CD4-positive, alpha-beta T cell treated with Interleukin-4 for 1 hour (primary cell): Measurements from ENCODE around the gene CDH26.

ENCODE experiments used
- DNase-seq, 2 donors: peaks; one replicate each; pipeline ENCODE4 v3.0.0-alpha.2; 2020 to 2022

The CDH26 gene

DNA sequence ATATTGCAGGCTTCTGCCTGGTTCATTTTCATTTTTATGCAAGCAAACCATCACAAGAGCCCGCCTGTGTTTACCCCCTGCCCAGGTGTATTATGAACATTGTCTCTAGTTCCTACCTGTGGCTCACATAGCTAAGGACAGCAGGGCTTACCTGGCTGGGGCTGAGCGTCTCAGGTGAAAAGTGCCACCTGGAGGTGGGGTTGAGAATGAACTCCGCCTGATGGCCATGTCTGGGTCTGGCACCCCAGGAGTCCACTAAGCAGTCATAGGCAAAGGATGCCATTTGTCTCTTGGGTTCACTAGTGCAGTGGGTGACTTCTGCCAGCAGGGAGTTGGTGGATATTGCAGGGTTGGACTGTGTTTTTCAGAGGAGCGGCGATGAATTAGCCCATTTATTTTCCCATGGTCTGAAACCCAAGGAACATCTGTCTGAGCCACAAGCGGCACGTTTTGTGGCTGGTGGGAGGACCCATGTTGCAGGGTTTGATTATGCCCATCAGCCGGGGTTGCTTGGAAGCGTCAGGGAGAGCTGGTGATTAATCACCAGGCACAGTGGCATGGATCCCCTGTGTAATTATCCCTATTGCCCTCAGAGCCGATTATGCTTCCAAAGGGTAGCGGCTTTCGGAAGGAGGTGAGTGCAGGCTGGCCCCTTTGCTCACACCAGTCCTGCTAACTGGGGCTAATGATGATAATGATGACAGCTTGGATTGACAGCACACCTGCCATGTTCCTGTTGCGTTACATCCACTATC is 92.1 kb downstream of the CDH26 start:
- peak in 1 of 2 donors; percentile 10 for DNase-seq

DNA sequence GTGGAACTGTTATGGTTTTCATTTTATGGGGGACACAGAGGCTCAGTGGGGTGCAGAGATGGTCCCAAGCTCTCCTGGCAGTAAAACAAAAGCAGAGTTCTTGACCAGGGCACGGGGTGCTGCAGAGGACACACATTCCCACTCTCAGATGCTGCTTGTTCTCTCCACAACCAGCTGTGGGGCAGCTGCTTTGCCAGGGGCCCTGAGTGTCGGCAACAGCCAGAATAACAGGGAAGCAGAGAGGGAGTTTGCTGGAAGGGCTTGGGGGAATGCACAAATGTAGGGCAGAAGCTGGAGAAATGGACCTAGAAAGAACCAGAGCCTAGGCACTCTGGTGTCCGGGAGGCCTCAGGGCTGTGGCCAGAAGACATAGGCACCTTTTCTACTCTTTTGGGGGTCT is 93.7 kb downstream of the CDH26 start:
- DNase-seq, result no peak

DNA sequence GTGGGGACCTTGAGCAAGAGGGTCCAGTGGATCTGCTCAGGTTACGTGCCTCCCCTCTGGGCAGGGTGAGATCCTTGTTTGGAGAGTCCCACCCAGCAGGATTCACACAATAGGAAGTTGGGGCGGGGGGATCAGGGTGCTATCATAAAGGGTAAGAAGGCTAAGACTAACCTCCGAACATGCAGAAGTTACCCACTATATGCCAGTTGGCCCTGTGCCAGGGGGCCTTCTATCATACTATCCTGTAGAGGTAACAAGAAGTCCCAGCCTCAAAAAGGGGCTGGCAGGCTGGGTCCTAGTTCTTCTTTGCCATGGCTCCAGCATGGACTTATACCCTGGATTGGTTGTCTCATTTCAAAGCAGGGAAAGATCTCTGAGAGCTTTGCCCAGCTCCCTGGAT is 94.1 kb downstream of the CDH26 start:
- DNase-seq, result no peak

DNA sequence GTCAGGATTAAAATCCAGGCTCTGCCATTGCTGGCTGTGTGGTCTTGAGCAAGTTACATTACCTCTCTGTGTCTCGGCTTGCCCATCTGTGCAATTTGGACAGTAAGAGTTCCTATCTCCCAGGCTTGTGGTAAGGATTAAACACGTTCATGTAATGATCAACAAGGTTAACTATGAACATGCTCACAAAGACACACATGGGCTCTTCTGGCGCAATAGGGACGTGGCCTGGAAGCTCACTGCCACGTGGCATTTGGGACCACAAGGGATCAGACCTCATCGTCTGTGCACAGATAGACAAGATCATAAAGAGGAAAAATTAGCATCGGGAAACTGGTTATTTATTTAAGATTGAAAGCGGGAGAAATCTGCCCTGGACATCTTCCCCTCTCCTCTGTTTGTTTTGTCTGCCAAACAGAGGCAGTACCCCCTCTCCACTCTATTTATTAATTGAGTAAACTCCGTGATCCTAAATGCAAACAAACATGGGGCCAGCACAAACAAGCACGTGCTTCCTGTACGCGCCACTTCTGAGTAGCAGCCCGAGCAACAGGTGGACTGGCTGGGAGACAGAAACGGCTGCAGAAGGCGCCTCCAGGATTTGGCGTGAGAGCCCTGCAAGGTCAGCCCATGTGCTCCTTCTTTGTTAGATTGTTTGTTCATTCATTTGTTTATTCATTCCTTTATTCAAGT is 95.0 kb downstream of the CDH26 start:
- DNase-seq, result no peak

DNA sequence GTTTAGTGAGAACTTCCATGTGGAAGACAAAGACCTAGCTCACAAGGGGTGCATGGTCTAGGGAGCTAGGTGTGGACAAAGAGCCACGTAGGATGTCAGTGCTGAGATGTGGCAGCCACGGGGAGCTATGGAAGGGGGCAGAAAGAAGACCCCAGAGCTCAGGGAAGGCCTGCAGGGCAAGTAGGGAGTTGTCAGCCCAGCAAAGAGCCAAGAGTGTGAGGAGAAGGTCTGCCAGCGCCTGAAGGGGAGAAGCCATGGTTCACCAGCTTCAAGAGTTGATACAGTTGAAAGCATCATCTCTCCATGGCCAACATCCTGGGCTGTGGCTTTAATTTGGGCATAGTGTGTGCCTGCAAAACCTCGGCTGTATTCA is 95.6 kb downstream of the CDH26 start:
- no peak for DNase-seq

DNA sequence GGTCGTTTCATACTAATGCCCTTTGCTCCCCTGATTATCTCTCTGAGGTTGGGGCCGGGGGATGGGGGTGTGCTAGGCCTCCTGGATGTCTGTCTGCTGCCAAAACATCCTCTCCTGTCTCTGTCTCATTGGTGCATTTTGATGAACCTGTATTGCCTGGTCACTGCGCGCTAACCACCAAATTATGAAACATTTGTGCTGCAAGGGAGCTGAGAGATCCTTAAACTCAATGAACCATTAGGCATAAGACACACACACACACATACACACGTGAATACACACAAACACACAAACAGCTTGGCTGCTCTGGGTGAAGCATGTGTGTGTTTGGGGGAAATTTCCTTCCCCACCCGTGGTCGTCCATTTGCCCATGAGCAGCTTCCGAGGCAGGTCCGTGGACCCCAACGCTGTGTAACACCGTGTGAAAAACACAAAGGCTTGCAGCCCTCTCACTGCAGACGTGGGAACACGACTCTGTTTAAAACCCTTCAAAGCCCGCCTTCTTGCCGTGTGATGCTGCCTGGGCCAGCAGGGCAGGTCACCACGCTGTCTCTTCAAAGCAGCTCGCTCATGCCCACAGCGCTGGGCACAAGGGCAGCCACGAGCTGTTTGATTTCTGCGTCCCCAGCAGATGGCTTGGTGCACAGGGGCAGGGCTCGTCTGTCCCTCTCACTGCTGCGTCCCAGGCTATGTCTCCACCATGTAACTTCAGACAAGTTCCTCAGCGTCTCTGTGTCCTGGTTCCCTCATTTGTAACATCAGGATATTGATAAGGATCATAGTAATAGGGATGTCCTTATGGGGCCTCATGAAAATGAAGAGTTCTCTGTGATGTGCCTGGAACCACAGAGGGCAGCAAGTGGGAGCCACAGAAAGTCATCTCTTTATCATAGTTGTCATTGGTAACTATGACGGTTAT is 96.8 kb downstream of the CDH26 start:
- peak; percentile 5 to 52 for DNase-seq

DNA sequence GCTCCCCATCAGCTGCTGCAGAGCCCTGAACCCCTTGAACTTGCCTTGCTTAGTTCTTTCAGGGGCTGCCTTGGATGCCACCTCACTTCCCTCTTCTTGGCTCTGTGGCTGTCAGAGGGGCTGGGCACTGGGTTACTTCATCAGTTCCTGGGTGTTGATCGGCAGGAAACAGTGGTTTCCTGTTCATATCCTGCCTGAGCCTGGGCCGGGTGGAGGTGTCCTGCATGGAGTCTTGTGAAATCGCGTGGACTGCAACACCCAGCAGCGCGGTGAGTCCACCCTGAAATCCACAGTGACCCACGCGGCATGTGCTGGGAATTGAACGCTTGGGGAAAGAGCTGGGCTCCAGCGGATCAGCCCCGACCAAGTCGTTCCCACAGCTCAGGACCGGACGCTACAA is 97.5 kb downstream of the CDH26 start:
- peak; percentile 61 to 79 for DNase-seq

DNA sequence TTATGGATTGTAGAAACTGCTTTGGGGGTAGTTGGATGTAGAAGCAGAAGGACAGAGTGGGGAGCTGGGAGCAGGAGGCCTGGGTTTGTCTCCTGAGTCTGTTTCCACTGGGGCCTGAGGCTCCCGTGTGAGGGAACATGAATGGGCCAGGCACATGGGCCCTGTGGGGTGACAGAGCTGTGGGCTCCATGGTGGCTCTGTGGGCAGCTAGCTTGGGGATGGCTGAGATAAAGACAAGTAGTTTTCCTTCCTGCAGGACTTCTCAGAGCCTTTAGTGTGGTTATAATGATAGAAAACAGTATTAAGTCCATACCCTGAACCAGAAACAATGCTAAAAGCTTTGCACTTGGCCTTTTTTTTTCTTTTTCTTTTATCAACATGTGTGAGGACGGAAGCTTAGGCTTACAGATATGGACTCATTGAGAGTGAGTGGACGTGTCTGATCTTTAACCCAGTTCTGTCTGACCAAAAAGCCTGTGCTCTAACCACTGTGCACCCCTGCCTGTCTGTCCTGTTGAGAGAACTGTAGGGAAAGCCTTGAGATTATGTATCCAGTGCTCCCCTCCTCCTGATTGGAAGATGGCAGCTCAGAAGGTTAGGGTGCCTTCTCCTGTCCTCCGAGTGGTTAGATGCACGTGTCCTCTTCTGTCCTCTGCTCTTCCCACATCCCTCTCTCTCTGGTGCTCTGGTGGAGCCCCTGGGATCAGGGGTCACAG is 98.3 kb downstream of the CDH26 start:
- DNase-seq, result peak in 1 of 2 donors; percentile 12

DNA sequence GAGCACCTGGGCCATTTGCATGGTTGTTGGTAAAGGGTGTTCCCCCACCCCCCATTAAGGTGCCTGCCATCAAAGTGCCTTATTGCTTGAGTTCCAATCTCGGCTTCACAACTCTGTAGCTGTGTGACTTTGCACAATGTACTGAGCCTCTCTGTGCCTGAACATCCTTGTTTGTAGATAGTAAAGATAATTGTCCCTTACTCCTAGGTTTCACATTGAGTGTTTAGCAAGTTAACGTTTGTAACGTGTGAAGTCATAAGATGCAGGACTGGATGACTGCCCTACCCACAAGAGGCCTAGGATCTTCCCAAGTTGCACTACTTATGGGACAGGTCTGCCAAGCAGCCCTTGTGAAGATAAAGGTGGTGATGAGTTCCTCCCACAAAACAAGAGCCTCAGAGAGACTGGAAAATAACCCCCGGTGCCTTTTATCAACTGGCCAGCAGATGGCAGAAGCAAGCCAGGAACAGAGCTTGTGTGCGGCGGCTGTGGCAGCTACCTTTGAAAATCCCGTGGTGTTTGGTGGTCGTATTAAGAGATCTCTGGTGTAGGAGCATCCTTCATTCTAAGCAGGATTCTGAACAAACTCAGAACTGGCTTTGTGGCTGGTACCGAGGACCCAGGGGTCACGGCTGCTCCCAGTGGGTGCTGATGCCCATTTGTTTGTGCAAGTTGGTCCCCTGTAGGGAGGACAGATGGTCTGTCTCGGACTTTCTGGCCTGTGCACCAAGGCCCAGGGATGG is 99.1 kb downstream of the CDH26 start:
- DNase-seq, result peak; percentile 73 to 76

DNA sequence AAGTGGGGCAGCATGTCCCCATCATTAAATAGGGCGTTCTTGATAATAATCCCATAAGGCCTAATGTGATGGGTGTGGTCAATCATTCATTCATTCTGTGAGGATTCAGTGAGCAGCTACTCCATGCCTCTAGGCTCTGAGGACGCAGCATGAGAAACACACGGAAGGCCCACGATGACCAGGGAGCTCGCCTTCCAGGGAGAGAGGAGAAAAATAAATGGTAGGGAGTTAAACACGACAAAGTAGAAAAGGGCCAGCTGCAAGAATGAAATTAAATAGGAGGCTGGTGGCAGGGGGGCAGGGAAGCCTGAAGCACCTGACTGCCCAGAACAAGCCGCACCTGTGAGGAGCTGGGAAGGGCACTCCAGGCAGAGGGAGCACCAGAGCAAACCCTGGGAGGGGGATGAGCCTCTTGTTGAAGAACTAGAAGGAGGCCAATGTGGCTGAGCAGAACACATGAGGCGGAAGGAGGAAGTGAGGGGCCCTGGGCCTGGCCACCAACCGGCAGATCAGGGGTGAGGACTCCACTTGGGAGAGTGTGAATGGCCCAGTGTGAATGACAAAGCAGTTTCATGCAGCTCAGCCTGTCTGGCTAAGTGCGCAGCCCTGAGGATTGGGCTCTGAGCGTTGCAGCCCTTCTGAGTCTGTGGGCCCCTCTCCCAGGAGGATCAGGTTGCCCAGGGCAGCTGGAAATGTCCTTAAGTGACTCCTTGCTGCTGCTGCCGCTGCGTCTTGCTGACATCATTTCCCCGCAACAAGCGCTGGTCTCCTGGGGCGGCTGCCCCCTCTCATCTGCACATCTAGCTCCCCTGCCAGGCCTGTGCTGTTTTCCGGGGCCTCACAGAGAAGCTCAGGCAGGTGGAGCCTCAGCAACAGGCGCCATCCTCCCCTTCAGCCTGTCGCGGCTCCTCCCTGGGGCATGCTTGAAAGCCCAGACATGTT is 99.9 kb downstream of the CDH26 start:
- DNase-seq, result peak; percentile 32 to 60

DNA sequence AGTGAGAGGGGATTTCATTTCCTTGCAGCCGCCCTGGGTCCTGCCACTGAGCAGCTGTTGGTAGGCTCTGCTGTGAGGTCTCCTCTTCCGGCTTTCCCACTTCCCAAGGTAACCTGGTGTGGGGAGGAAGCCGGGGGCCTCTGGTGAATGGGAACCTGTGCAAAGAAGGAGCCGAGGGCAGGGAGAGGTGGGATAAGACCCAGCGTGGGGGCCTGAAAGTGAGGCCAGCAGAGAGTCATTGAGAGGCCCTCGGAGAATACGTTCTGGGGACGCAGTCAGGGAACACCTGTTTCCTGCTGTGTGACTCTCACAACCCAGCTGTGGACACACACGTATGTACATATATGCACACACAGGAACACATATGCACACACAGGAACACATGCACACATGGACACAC is 100.7 kb downstream of the CDH26 start:
- DNase-seq, result no peak

DNA sequence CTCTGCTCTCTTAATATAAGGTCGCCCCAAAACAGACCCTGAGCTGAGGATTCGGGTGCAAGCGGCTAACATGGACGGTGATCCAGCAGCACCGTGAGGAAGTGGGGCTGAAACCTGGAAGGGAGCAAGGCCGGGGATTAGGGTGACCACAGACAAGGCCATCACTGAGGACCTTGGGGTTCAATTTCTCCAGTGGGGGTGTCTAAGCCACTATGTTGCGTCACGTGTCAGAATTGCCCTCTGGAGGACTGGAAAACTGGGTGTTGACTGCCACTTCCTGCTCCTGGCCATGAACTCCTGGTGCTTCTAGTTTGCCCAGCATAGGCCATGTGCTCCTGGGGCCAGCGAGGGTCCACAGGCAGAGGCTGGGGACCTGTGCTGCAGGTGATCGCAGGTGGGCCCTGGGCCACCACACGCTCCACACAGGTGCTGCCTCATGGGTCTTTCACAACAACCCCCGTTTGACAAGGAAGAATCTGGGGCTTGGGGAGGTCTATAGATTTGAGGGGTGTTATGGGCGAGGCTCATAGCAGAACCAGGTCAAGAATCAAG is 101.9 kb downstream of the CDH26 start:
- DNase-seq, result no peak

DNA sequence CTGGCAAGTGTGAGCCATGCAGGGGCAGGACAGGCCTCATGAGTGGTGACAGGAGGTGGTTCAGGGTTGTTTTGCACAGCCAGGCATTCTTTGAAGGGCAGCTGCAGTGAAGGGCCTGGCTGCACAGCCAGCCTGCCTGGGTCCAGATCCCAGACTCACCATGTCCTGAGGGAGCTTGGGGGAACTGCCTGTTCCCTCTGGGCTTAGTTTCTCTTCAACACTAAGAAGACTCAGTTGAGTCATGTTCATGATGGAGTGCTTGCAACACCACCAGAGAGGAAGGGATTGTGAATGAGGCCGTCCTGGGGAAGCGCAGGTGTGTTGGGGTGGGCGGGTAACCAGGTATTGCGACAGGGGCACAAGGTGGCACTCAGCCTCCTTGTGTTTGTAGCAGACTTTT is 102.4 kb downstream of the CDH26 start:
- no peak for DNase-seq

DNA sequence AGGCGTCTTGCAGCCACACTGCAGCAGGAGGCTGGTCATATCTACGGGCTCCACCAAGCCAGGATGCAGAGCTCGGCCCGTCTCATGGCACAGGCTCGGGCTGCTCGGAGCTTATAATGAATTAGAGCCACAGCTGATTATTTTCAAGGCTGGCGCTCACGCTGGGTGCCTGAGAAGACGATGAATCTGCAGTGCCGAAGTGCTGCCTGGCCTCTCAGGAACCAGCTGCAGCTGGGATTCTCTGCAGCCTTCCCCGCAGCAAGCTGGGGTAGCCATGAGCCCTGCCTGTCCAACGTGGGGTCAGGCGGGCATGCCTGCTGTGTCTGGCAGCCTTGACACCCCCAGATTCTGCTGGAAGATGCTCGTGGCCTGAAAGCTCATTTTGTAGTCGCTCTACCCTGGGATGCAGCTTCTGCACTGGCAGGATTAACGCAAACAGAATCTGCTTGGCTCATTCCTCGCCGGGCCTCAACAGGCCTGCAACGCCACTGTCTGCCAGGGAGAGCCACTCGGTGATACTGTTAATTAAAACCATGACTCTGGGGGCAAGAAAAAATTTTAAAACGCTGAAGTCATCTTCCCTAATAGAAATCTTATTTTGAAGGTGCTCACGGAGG is 104.3 kb downstream of the CDH26 start:
- DNase-seq, result no peak

DNA sequence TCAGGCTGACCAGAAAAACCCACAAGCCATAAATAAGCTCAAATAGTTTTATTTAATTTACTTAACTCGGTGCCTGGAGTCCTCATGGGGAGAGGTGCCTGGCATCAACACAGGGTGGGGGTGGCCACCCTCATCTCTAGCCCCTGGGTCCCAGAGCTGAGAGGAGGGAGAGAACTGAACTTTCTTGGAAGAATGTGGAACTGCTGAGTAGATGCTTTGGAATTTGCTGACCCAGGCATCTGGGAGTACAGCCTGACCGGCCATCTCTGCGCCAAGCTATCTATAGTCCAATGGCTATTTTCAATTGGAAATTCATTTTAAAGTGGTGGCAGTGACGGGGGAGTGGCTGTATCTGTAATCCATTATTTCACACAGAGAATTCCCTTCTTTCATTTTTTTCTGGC is 104.8 kb downstream of the CDH26 start:
- DNase-seq, result no peak

DNA sequence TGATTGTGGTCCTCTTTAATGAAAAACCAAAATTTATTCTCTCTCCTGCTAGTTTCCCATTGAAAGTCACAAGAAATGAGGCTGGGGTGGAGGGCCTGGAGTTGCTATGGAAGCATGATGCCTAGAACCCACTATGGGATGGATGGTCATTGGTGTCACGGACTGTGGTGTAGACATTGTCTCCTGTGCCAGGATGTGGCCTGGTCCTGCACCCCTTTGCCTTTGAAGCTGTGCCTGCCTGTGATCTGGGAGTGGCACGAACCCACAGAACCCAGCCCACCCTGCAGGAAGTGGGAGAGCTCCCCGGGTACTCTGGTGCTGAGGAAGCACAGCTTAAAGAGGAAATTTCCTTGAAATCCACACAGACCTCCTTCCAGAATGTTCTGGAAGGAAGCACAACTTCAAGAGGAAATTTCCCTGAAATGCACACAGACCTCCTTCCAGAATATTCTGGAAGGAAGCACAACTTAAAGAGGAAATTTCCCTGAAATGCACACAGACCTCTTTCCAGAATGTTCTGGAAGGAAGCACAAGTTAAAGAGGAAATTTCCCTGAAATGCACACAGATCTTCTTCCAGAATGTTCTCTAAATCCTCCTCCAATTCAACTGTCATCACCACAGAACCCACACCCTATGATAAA is 105.6 kb downstream of the CDH26 start:
- no peak for DNase-seq
